WTC11 (cell line): ENCODE measurements around the gene POLR3B.

Experiments
- ZNF423 ChIP-seq: fragments of 250-450 bp; sonication (Bioruptor Pico); IDR thresholded peaks from 2 replicates; pipeline ENCODE4 v2.1.2; 2022; ENCODE audit warnings: mild to moderate bottlenecking, moderate library complexity
- TF ChIP-seq, protein P1 (sequence below): fragments of 200-600 bp; IDR thresholded peaks from 2 replicates; pipeline ENCODE4 v1.8.0; 2022; ENCODE audit warnings: antibody characterized with exemption

DNA sequence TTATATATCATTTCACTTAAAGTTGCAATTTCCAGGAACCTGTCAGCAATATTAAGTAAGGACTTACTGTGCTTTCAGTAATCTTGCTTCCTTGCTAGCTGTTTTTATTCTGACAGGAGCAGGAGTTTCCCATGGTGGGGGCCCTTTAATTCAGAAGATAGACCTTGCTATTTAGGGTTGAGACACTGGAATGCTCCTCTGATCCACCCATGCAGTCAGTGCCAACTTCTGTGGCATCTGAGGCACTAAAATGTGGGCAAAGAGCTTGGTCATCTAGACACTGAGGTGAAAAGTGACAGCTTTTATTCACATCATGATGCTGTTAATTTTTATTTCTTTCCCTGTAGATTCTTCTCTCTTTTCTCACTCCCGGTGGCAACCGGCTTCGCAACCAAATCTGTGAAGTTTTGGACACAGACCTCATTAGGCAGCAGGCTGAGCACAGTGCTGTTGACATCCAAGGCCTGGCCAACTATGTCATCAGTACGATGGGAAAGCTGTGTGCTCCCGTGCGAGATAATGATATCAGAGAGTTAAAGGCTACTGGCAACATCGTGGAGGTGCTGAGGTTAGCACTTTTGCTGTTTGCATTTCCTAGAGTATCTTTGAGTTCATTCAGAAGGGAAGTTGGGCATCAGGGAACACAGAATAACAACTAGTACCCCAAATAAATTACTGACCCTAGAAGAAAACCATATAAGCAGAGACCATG lies 36.3 kb upstream of the POLR3B start:
- TF ChIP-seq ZNF423 (CRISPR knock-in tag): no peak
- TF ChIP-seq, protein P1, sequence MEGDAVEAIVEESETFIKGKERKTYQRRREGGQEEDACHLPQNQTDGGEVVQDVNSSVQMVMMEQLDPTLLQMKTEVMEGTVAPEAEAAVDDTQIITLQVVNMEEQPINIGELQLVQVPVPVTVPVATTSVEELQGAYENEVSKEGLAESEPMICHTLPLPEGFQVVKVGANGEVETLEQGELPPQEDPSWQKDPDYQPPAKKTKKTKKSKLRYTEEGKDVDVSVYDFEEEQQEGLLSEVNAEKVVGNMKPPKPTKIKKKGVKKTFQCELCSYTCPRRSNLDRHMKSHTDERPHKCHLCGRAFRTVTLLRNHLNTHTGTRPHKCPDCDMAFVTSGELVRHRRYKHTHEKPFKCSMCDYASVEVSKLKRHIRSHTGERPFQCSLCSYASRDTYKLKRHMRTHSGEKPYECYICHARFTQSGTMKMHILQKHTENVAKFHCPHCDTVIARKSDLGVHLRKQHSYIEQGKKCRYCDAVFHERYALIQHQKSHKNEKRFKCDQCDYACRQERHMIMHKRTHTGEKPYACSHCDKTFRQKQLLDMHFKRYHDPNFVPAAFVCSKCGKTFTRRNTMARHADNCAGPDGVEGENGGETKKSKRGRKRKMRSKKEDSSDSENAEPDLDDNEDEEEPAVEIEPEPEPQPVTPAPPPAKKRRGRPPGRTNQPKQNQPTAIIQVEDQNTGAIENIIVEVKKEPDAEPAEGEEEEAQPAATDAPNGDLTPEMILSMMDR: no peak
